GM23338 (cell line): ENCODE results near the gene GIMAP1. TPM values are rescaled to one million over a fixed set of nuclear protein-coding genes. Genes with fewer than 3 reads are reported as not detected.

Experiments used
- ATAC-seq: fragments of 200-7000 bp; cut with Tn5 transposase; 3 replicates; pipeline ENCODE4 v1.9.1; 2020
- DNase-seq: peaks from one replicate; pipeline ENCODE4 v3.0.0-alpha.2; 2015; ENCODE audit warnings: low spot score
- H2AFZ ChIP-seq: fragments of 200-600 bp; sonication (generic); 2 replicates; pipeline ENCODE4 v1.8.0; 2016; ENCODE audit warnings: antibody characterized with exemption, mild to moderate bottlenecking, moderate library complexity
- H3F3A ChIP-seq: fragments of 200-600 bp; sonication (generic); replicated peaks from 2 replicates; pipeline ENCODE4 v1.8.0; 2017; ENCODE audit warnings: antibody characterized with exemption, mixed run types, low read depth
- H3K27ac ChIP-seq: fragments of 200-600 bp; sonication (generic); 2 replicates; pipeline ENCODE4 v1.6.1; 2016; ENCODE audit warnings: low read depth
- H3K27me3 ChIP-seq: fragments of 200-600 bp; sonication (generic); 2 replicates; pipeline ENCODE4 v1.8.0; 2016; ENCODE audit warnings: mild to moderate bottlenecking, mixed run types, moderate library complexity; ENCODE audit not compliant: insufficient read depth
- H3K36me3 ChIP-seq: fragments of 200-600 bp; sonication (generic); 2 replicates; pipeline ENCODE4 v1.8.0; 2016; ENCODE audit warnings: mild to moderate bottlenecking; ENCODE audit not compliant: insufficient read depth
- H3K4me1 ChIP-seq: fragments of 200-600 bp; sonication (generic); 2 replicates; pipeline ENCODE4 v1.8.0; 2016; ENCODE audit warnings: mild to moderate bottlenecking, moderate library complexity; ENCODE audit not compliant: insufficient read depth
- H3K4me2 ChIP-seq: fragments of 200-600 bp; sonication (generic); 2 replicates; pipeline ENCODE4 v1.7.1; 2017; ENCODE audit warnings: mixed run types
- H3K4me3 ChIP-seq: fragments of 200-600 bp; sonication (generic); 2 replicates; pipeline ENCODE4 v1.6.1; 2016; ENCODE audit warnings: mixed run types
- H3K79me2 ChIP-seq: fragments of 200-600 bp; sonication (generic); replicated peaks from 2 replicates; pipeline ENCODE4 v1.8.0; 2017; ENCODE audit warnings: mild to moderate bottlenecking; ENCODE audit not compliant: insufficient read depth
- H3K9me2 ChIP-seq: fragments of 200-600 bp; sonication (generic); 2 replicates; pipeline ENCODE4 v1.8.0; 2017; ENCODE audit not compliant: insufficient read depth
- H4K20me1 ChIP-seq: fragments of 200-600 bp; sonication (generic); replicated peaks from 2 replicates; pipeline ENCODE4 v1.8.0; 2017; ENCODE audit warnings: mild to moderate bottlenecking; ENCODE audit not compliant: insufficient read depth
- H3K27ac Mint-ChIP-seq: 2 replicates; pipeline ENCODE4 v1.8.0; 2020; ENCODE audit warnings: inconsistent platforms, mild to moderate bottlenecking, moderate library complexity, mixed read lengths
- H3K27me3 Mint-ChIP-seq: 3 replicates; pipeline ENCODE4 v1.8.0; 2022; ENCODE audit warnings: low read depth, mild to moderate bottlenecking, moderate library complexity, mixed read lengths, inconsistent platforms; ENCODE audit not compliant: insufficient read depth, poor library complexity
- H3K36me3 Mint-ChIP-seq: 3 replicates; pipeline ENCODE4 v1.8.0; 2021; ENCODE audit warnings: low read depth, mild to moderate bottlenecking, inconsistent platforms, moderate library complexity, mixed read lengths
- H3K4me1 Mint-ChIP-seq: 3 replicates; pipeline ENCODE4 v1.8.0; 2020; ENCODE audit warnings: mild to moderate bottlenecking, inconsistent platforms, mixed read lengths
- H3K4me3 Mint-ChIP-seq: 3 replicates; pipeline ENCODE4 v1.8.0; 2021; ENCODE audit warnings: moderate library complexity, mild to moderate bottlenecking, inconsistent platforms, mixed read lengths
- H3K9me3 Mint-ChIP-seq: 3 replicates; pipeline ENCODE4 v1.8.0; 2020; ENCODE audit warnings: moderate library complexity, mild to moderate bottlenecking, inconsistent platforms, mixed read lengths
- CREB1 ChIP-seq: fragments of 250-450 bp; sonication (Bioruptor Pico); IDR thresholded peaks from 2 replicates; pipeline ENCODE4 v1.5.0; 2020; ENCODE audit warnings: low read depth, mild to moderate bottlenecking, moderate library complexity
- ETS1 ChIP-seq: IDR thresholded peaks from 2 replicates; pipeline ENCODE4 v1.6.1; 2016; ENCODE audit warnings: antibody characterized with exemption
- EZH2 ChIP-seq: fragments of 200-600 bp; sonication (generic); IDR thresholded peaks from one replicate; pipeline ENCODE4 v1.8.0; 2017; ENCODE audit warnings: antibody characterized with exemption, mild to moderate bottlenecking, low read depth; ENCODE audit not compliant: unreplicated experiment
- EZH2phosphoT487 ChIP-seq: fragments of 200-600 bp; sonication (generic); IDR thresholded peaks from one replicate; pipeline ENCODE4 v1.8.1; 2018; ENCODE audit warnings: antibody characterized with exemption; ENCODE audit not compliant: unreplicated experiment
- JUNB ChIP-seq: IDR thresholded peaks from one replicate; pipeline ENCODE4 v1.6.1; 2016; ENCODE audit warnings: antibody characterized with exemption; ENCODE audit not compliant: unreplicated experiment
- NANOG ChIP-seq: IDR thresholded peaks from 2 replicates; pipeline ENCODE4 v1.6.1; 2016; ENCODE audit warnings: antibody characterized with exemption, borderline replicate concordance
- POLR2AphosphoS5 ChIP-seq: IDR thresholded peaks from 2 replicates; pipeline ENCODE4 v1.6.1; 2016; ENCODE audit warnings: antibody characterized with exemption, low read depth
- REST ChIP-seq: IDR thresholded peaks from one replicate; pipeline ENCODE4 v1.6.1; 2018; ENCODE audit warnings: antibody characterized with exemption; ENCODE audit not compliant: unreplicated experiment
- STAT1 ChIP-seq: IDR thresholded peaks from one replicate; pipeline ENCODE4 v1.6.1; 2016; ENCODE audit warnings: antibody characterized with exemption; ENCODE audit not compliant: unreplicated experiment
- ZNF114 ChIP-seq: fragments of 250-450 bp; sonication (Bioruptor Pico); IDR thresholded peaks from 2 replicates; pipeline ENCODE4 v1.5.0; 2020; ENCODE audit warnings: mild to moderate bottlenecking, moderate library complexity
- ZNF331 ChIP-seq: fragments of 250-450 bp; sonication (Bioruptor Pico); IDR thresholded peaks from 2 replicates; pipeline ENCODE4 v1.5.0; 2020; ENCODE audit warnings: low read depth, mild to moderate bottlenecking, moderate library complexity
- polyA plus RNA-seq: library from polyadenylated mRNA; unstranded; fragments of >200 nt; fragmentation: Nextera tagmentation; extraction: Ambion mirVana; gene quantifications from 2 replicates; pipeline ENCODE4 v1.2.1, GENCODE V29; 2016
- total RNA-seq: library from RNA; depleted of rRNA; stranded (reverse); fragments of >200 nt; shearing (Covaris generic); gene quantifications from 2 replicates; pipeline ENCODE4 v1.2.3, GENCODE V29; 2014
- TF ChIP-seq, protein P1 (sequence below), 2 experiments: fragments of 200-600 bp in 1 of 2; sonication (generic) in 1 of 2; conservative IDR thresholded peaks; 2 replicates each; pipeline versions ENCODE4 v1.5.1 to v1.6.1; 2016 to 2017; ENCODE audit warnings: antibody characterized with exemption in 2 of 2, low read depth in 2 of 2, mild to moderate bottlenecking in 2 of 2, moderate library complexity in 1 of 2
- TF ChIP-seq, protein P2 (sequence below): fragments of 250-450 bp; sonication (Bioruptor Pico); IDR thresholded peaks from 2 replicates; pipeline ENCODE4 v1.5.0; 2020; ENCODE audit warnings: mild to moderate bottlenecking, moderate library complexity

The GIMAP1 gene
- total and polyA plus RNA-seq, 2 experiments from 2014 or later: not detected

- H3F3A ChIP-seq: no peaks in the 10 kb centered on the region
- H3K27ac ChIP-seq: no peak overlapping the region
- ATAC-seq: no peak
- H3K4me1 Mint-ChIP-seq: peaks cover 8% of the 10 kb centered on the region; the same call in 1 of the 3 replicates
- H3K4me1 ChIP-seq: no peaks in the 10 kb centered on the region
- no peak overlapping the region for H3K4me2 ChIP-seq
- peaks cover 14% of the 10 kb centered on the region; the same call in 2 of the 3 replicates for H3K9me3 Mint-ChIP-seq
- H3K4me3 Mint-ChIP-seq: no peak overlapping the region
- no peak overlapping the region for H3K27ac Mint-ChIP-seq
- H4K20me1 ChIP-seq: peaks cover 14% of the 10 kb centered on the region
- H3K36me3 Mint-ChIP-seq: no peaks in the 10 kb centered on the region
- H3K79me2 ChIP-seq: no peaks in the 10 kb centered on the region
- no peaks in the 10 kb centered on the region for H3K36me3 ChIP-seq
- no peaks in the 10 kb centered on the region for H3K9me2 ChIP-seq
- H2AFZ ChIP-seq: no peak overlapping the region
- DNase-seq: no peak
- peaks cover 91% of the 10 kb centered on the region for H3K27me3 Mint-ChIP-seq
- TF ChIP-seq NANOG (no peak), ETS1 (no peak), STAT1 (no peak), POLR2AphosphoS5 (no peak), EZH2phosphoT487 (no peak), EZH2 (no peak), ZNF331 (CRISPR knock-in tag) (no peak), CREB1 (no peak), JUNB (no peak), ZNF114 (CRISPR knock-in tag) (no peak), REST (no peak)
- TF ChIP-seq, protein P1, sequence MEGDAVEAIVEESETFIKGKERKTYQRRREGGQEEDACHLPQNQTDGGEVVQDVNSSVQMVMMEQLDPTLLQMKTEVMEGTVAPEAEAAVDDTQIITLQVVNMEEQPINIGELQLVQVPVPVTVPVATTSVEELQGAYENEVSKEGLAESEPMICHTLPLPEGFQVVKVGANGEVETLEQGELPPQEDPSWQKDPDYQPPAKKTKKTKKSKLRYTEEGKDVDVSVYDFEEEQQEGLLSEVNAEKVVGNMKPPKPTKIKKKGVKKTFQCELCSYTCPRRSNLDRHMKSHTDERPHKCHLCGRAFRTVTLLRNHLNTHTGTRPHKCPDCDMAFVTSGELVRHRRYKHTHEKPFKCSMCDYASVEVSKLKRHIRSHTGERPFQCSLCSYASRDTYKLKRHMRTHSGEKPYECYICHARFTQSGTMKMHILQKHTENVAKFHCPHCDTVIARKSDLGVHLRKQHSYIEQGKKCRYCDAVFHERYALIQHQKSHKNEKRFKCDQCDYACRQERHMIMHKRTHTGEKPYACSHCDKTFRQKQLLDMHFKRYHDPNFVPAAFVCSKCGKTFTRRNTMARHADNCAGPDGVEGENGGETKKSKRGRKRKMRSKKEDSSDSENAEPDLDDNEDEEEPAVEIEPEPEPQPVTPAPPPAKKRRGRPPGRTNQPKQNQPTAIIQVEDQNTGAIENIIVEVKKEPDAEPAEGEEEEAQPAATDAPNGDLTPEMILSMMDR (conservative IDR thresholded peaks at IDR 0.05; ENCODE audit: low read depth in 2 of 2): no peak
- TF ChIP-seq, protein P2, sequence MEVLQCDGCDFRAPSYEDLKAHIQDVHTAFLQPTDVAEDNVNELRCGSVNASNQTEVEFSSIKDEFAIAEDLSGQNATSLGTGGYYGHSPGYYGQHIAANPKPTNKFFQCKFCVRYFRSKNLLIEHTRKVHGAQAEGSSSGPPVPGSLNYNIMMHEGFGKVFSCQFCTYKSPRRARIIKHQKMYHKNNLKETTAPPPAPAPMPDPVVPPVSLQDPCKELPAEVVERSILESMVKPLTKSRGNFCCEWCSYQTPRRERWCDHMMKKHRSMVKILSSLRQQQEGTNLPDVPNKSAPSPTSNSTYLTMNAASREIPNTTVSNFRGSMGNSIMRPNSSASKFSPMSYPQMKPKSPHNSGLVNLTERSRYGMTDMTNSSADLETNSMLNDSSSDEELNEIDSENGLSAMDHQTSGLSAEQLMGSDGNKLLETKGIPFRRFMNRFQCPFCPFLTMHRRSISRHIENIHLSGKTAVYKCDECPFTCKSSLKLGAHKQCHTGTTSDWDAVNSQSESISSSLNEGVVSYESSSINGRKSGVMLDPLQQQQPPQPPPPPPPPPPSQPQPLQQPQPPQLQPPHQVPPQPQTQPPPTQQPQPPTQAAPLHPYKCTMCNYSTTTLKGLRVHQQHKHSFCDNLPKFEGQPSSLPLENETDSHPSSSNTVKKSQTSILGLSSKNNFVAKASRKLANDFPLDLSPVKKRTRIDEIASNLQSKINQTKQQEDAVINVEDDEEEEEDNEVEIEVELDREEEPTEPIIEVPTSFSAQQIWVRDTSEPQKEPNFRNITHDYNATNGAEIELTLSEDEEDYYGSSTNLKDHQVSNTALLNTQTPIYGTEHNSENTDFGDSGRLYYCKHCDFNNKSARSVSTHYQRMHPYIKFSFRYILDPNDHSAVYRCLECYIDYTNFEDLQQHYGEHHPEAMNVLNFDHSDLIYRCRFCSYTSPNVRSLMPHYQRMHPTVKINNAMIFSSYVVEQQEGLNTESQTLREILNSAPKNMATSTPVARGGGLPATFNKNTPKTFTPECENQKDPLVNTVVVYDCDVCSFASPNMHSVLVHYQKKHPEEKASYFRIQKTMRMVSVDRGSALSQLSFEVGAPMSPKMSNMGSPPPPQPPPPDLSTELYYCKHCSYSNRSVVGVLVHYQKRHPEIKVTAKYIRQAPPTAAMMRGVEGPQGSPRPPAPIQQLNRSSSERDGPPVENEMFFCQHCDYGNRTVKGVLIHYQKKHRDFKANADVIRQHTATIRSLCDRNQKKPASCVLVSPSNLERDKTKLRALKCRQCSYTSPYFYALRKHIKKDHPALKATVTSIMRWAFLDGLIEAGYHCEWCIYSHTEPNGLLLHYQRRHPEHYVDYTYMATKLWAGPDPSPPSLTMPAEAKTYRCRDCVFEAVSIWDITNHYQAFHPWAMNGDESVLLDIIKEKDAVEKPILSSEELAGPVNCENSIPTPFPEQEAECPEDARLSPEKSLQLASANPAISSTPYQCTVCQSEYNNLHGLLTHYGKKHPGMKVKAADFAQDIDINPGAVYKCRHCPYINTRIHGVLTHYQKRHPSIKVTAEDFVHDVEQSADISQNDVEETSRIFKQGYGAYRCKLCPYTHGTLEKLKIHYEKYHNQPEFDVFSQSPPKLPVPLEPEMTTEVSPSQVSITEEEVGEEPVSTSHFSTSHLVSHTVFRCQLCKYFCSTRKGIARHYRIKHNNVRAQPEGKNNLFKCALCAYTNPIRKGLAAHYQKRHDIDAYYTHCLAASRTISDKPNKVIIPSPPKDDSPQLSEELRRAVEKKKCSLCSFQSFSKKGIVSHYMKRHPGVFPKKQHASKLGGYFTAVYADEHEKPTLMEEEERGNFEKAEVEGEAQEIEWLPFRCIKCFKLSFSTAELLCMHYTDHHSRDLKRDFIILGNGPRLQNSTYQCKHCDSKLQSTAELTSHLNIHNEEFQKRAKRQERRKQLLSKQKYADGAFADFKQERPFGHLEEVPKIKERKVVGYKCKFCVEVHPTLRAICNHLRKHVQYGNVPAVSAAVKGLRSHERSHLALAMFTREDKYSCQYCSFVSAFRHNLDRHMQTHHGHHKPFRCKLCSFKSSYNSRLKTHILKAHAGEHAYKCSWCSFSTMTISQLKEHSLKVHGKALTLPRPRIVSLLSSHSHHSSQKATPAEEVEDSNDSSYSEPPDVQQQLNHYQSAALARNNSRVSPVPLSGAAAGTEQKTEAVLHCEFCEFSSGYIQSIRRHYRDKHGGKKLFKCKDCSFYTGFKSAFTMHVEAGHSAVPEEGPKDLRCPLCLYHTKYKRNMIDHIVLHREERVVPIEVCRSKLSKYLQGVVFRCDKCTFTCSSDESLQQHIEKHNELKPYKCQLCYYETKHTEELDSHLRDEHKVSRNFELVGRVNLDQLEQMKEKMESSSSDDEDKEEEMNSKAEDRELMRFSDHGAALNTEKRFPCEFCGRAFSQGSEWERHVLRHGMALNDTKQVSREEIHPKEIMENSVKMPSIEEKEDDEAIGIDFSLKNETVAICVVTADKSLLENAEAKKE (CRISPR knock-in tag): no peak
- peaks cover 99% of the 10 kb centered on the region for H3K27me3 ChIP-seq
- no peak overlapping the region for H3K4me3 ChIP-seq
Observed at GRCh38 chr7:150732786-150733481, 16.5 kb downstream of the GIMAP1 start.
